K562 (cell line): ENCODE data around the gene UBE2E1. TPM values are rescaled to one million over a fixed set of nuclear protein-coding genes. Genes with fewer than 3 reads are reported as not detected.
"Not testable (repeated sequence)": the region's sequence is repeated elsewhere in the genome, so short reads cannot be mapped to it uniquely, and the experiment has no call there.

ENCODE experiments used
- ATAC-seq: fragments of 200-7000 bp; cut with Tn5 transposase; 3 replicates; pipeline ENCODE4 v1.9.1; 2020; ENCODE audit warnings: moderate library complexity
- BruUV-seq: library from RNA; stranded (reverse); fragments of 400-500 nt; replicated peaks from 2 replicates; lab custom pipeline; 2021; lab: Mats Ljungman, UMichigan
- CTCF ChIA-PET: fragments of 300-600 bp; formaldehyde crosslinking; extraction: SDS; loops from one replicate; lab custom pipeline; 2021; ENCODE audit warnings: low intra/inter-chr PET ratio; lab: Yijun Ruan, JAX
- POLR2A ChIA-PET: fragments of 300-600, 350-650 bp; sonication (Branson Sonifier 250); formaldehyde crosslinking; extraction: SDS; loops from one replicate; lab custom pipeline; 2021; ENCODE audit warnings: antibody characterized with exemption, inconsistent platforms; lab: Yijun Ruan, JAX
- DNase-seq, 4 experiments: peaks; one replicate each; pipeline versions ENCODE4 v3.0.0 to v3.0.0-alpha.2; 2011 to 2018; ENCODE audit warnings: low spot score in 3 of 4, mixed read lengths in 3 of 4; ENCODE audit errors: extremely low read depth in 1 of 4
- FAIRE-seq: peaks from 2 replicates; lab custom pipeline; 2011; peaks lifted over from hg19 to GRCh38; lab: Jason Lieb, UNC
- H2AFZ ChIP-seq: 2 replicates; pipeline ENCODE4 v1.6.0; 2011; ENCODE audit warnings: low read depth, low read length, control low read depth, inconsistent platforms
- H3K27ac ChIP-seq: fragments of 200-600 bp; 3 replicates; pipeline ENCODE4 v1.8.0; 2011; ENCODE audit warnings: low read depth, mild to moderate bottlenecking, control low read depth, inconsistent platforms, low read length, moderate library complexity, mixed read lengths; ENCODE audit errors: extremely low read depth
- H3K27me3 ChIP-seq, 2 experiments: fragments of 300-600 bp in 1 of 2; 2 replicates in 1 of 2; 3 replicates in 1 of 2; pipeline versions ENCODE4 v1.6.0 to v1.8.0; 2011; ENCODE audit warnings: inconsistent platforms in 2 of 2, low read length in 2 of 2, mild to moderate bottlenecking in 1 of 2, mixed read lengths in 1 of 2, moderate library complexity in 1 of 2; ENCODE audit not compliant: control insufficient read depth in 2 of 2, insufficient read depth in 2 of 2
- H3K36me3 ChIP-seq: fragments of 300-600 bp; 3 replicates; pipeline ENCODE4 v1.8.0; 2011; ENCODE audit warnings: mild to moderate bottlenecking, low read length, inconsistent platforms; ENCODE audit not compliant: control insufficient read depth, insufficient read depth
- H3K4me1 ChIP-seq, 2 experiments: fragments of 200-600 bp in 1 of 2; replicated peaks in 1 of 2; 2 replicates in 1 of 2; 3 replicates in 1 of 2; pipeline versions ENCODE4 v1.5.1 to v1.8.0; 2011; ENCODE audit warnings: inconsistent platforms in 2 of 2, low read length in 2 of 2, mild to moderate bottlenecking in 1 of 2, mixed read lengths in 1 of 2, moderate library complexity in 1 of 2; ENCODE audit not compliant: control insufficient read depth in 2 of 2, insufficient read depth in 2 of 2
- H3K4me2 ChIP-seq: 2 replicates; pipeline ENCODE4 v1.6.1; 2011; ENCODE audit warnings: low read length, control low read depth, inconsistent platforms, mixed read lengths; ENCODE audit not compliant: insufficient read depth
- H3K4me3 ChIP-seq: fragments of 200-600 bp; sonication (generic), shearing (Covaris generic); 2 replicates; pipeline ENCODE4 v1.5.1; 2016; ENCODE audit warnings: control low read depth, inconsistent platforms
- H3K79me2 ChIP-seq: fragments of 200-600 bp; 3 replicates; pipeline ENCODE4 v1.8.0; 2011; ENCODE audit warnings: low read length, inconsistent platforms; ENCODE audit not compliant: control insufficient read depth, insufficient read depth
- H3K9ac ChIP-seq, 2 experiments: 2 replicates each; pipeline versions ENCODE4 v1.6.0 to v1.6.1; 2011; ENCODE audit warnings: low read depth in 2 of 2, low read length in 2 of 2, control low read depth in 1 of 2, inconsistent platforms in 1 of 2, mild to moderate bottlenecking in 1 of 2, mixed read lengths in 1 of 2; ENCODE audit not compliant: insufficient read depth in 1 of 2
- H3K9me1 ChIP-seq: one replicate; pipeline ENCODE4 v1.6.0; 2011; ENCODE audit warnings: inconsistent platforms, mild to moderate bottlenecking, low read length, moderate library complexity; ENCODE audit not compliant: control insufficient read depth, insufficient read depth
- H3K9me3 ChIP-seq: replicated peaks from 2 replicates; pipeline ENCODE4 v1.5.1; 2011; ENCODE audit warnings: low read depth, low read length, inconsistent platforms; ENCODE audit not compliant: control insufficient read depth, insufficient read depth
- H4K20me1 ChIP-seq: replicated peaks from 2 replicates; pipeline ENCODE4 v1.6.1; 2011; ENCODE audit warnings: low read length, inconsistent platforms, mixed read lengths; ENCODE audit not compliant: control insufficient read depth, insufficient read depth
- ARID4B ChIP-seq: sonication (generic); formaldehyde crosslinking; IDR thresholded peaks from 2 replicates; pipeline ENCODE4 v1.8.0; 2022; ENCODE audit warnings: mild to moderate bottlenecking, missing genetic modification reagents
- CEBPG ChIP-seq, 3 experiments: fragments of 200-800 bp in 1 of 3; sonication (Bioruptor generic) in 1 of 3; sonication (generic) in 1 of 3; formaldehyde crosslinking in 1 of 3; IDR thresholded peaks in 2 of 3; conservative IDR thresholded peaks in 1 of 3; 2 replicates each; pipeline versions ENCODE4 v1.6.1 to v1.8.0; 2016 to 2022; ENCODE audit warnings: missing compliant biosample characterization in 2 of 3, missing genetic modification characterization in 2 of 3, mild to moderate bottlenecking in 1 of 3, missing genetic modification reagents in 1 of 3
- CHD1 ChIP-seq: fragments of 200-600 bp; sonication (generic); IDR thresholded peaks from one replicate; pipeline ENCODE4 v1.6.1; 2012; ENCODE audit warnings: mild to moderate bottlenecking, moderate library complexity, low read length, inconsistent platforms
- EGR1 ChIP-seq: fragments of 450-650 bp; conservative IDR thresholded peaks from 2 replicates; pipeline ENCODE4 v1.6.1; 2017; ENCODE audit warnings: mild to moderate bottlenecking
- ELF2 ChIP-seq: fragments of 250-450 bp; sonication (Bioruptor Pico); IDR thresholded peaks from 2 replicates; pipeline ENCODE4 v1.5.0; 2021; ENCODE audit warnings: mild to moderate bottlenecking
- EP300 ChIP-seq: IDR thresholded peaks from 2 replicates; pipeline ENCODE4 v1.6.1; 2012; ENCODE audit warnings: low read length, improper control_type of control experiment
- ETV1 ChIP-seq: fragments of 450-650 bp; conservative IDR thresholded peaks from 2 replicates; pipeline ENCODE4 v1.6.1; 2016; ENCODE audit warnings: missing genetic modification characterization, control low read depth, low read depth, missing compliant biosample characterization
- HCFC1 ChIP-seq: IDR thresholded peaks from 2 replicates; pipeline ENCODE4 v1.6.1; 2012; ENCODE audit warnings: low read depth, low read length, improper control_type of control experiment
- PHB ChIP-seq: fragments of 250-450 bp; sonication (Bioruptor Pico); IDR thresholded peaks from 2 replicates; pipeline ENCODE4 v1.5.0; 2021
- SIN3A ChIP-seq, 2 experiments: fragments of 150-350 bp in 1 of 2; IDR thresholded peaks; 2 replicates each; pipeline ENCODE4 v1.6.1; 2011 to 2016; ENCODE audit warnings: borderline replicate concordance in 2 of 2, low read depth in 2 of 2, low read length in 2 of 2, mild to moderate bottlenecking in 2 of 2, moderate library complexity in 2 of 2; ENCODE audit not compliant: control insufficient read depth in 1 of 2
- SPI1 ChIP-seq: IDR thresholded peaks from 2 replicates; pipeline ENCODE4 v1.6.1; 2011; ENCODE audit warnings: low read depth, low read length, control low read depth, borderline replicate concordance
- SREBF2 ChIP-seq: sonication (generic); formaldehyde crosslinking; IDR thresholded peaks from 2 replicates; pipeline ENCODE4 v1.4.0; 2020; ENCODE audit warnings: mild to moderate bottlenecking, missing genetic modification reagents
- TRIM25 ChIP-seq: fragments of 450-650 bp; IDR thresholded peaks from 2 replicates; pipeline ENCODE4 v1.7.0; 2016; ENCODE audit warnings: borderline replicate concordance
- ZC3H11A ChIP-seq: IDR thresholded peaks from 2 replicates; pipeline ENCODE4 v1.6.1; 2012; ENCODE audit warnings: low read depth, low read length, improper control_type of control experiment
- WGBS: fragments of 100-300 bp; shearing (Covaris generic); methylation state at CpG from one replicate; pipeline ENCODE4 v1.1.6; 2016; ENCODE audit warnings: low coverage, mixed read lengths; ENCODE audit not compliant: insufficient coverage; ENCODE audit errors: missing lambda C conversion rate; 5-methylcytosine and 5-hydroxymethylcytosine counted together
- in situ Hi-C: fragments of 300-500 bp; cut with MboI; formaldehyde crosslinking; loops from 4 replicates; pipeline ENCODE4 v1.15.0; 2018; ENCODE audit warnings: inconsistent platforms, mixed read lengths
- intact Hi-C: fragments of 100-400 bp; cut with micrococcal nuclease; formaldehyde crosslinking; loops from 2 replicates; pipeline ENCODE4 v1.14.2; 2022
- polyA plus RNA-seq, 8 experiments: library from polyadenylated mRNA; depleted of rRNA in 4 of 8; stranded (reverse) in 5 of 8; unstranded in 3 of 8; fragments of >200 nt; fragmentation: Nextera tagmentation in 2 of 8; fragmentation: Illumina TruSeq in 1 of 8; extraction: Ambion mirVana in 2 of 8; extraction: Trizol in 1 of 8; gene quantifications; 2 replicates each; pipeline versions ENCODE4 v1.2.1 to v1.2.3, GENCODE V29; 2011 to 2014; ENCODE audit warnings: inconsistent platforms in 1 of 8, missing spikeins in 1 of 8
- total RNA-seq, 7 experiments: library from RNA; depleted of rRNA in 6 of 7; stranded (reverse); fragments of >200 nt in 6 of 7; fragmentation: Illumina TruSeq in 2 of 7; extraction: Trizol in 2 of 7; gene quantifications; 2 replicates each; pipeline versions ENCODE4 v1.2.1 to v1.2.3, GENCODE V29; 2011 to 2021; ENCODE audit warnings: low replicate concordance in 1 of 7

UBE2E1 gene
- total and polyA plus RNA-seq, 9 of the 15 experiments (the other 6 are each of a cell fraction or from before 2014, with no cell fraction given) = 54.4 to 294 (median 165) TPM

GRCh38 chr3:23917679-23918303, 112.0 kb downstream of the UBE2E1 start:
- POLR2A ChIA-PET = interaction anchor here (0.6 to 7.1 kb wide), 25 partner anchors 11 to 1870 kb away, joined by 3 to 165 read pairs (median 5); no protein-coding TSS in a partner anchor
- BruUV-seq; H3K9me3 ChIP-seq; in situ Hi-C loops; H3K27me3 ChIP-seq; H3K9me1 ChIP-seq; FAIRE-seq; CTCF ChIA-PET; TF ChIP-seq CEBPG (tag; conservative IDR thresholded peaks at IDR 0.05 in 1 of 2, IDR thresholded peaks at IDR 0.05 in 1 of 2): not testable (repeated sequence)
- Histone ChIP-seq H3K4me1 (peaks cover 6 to 19% of the 10 kb centered on the region in 2 experiments), H3K4me2 (peak overlapping the region; percentile 91), H3K27ac (peak overlapping the region; percentile 91), H2AFZ (peak overlapping the region; percentile 96; the same call in 1 of the 2 replicates), H4K20me1 (peaks cover 22% of the 10 kb centered on the region), H3K79me2 (peaks cover 60% of the 10 kb centered on the region), H3K4me3 (peak overlapping the region; percentile 73), H3K36me3 (peaks cover 43% of the 10 kb centered on the region), H3K9ac (peak overlapping the region; percentile 97 to 99)
- DNase-seq (peak in 2 of 4 experiments; percentile 76 to 82), ATAC-seq (peak; percentile 60)
- under 1% methylated on average over 19 of the region's 21 CpGs for WGBS
- intact Hi-C loops = loop anchor here (1.0 to 10.0 kb wide), 3 partner anchors 28 to 577 kb away; partner anchors contain the start of genes NR1D2 and THRB
- peak; percentile 4; the same call in 1 of the 2 replicates for TF ChIP-seq ELF2 (CRISPR knock-in tag)
- peak in 1 of 2 experiments; percentile 54; a peak in 1 of 4 replicates for TF ChIP-seq SIN3A (IDR thresholded peaks at IDR 0.05; ENCODE audit: borderline replicate concordance in 2 of 2, control insufficient read depth in 1 of 2, low read depth in 2 of 2, low read length in 2 of 2)
- peak; percentile 81 for TF ChIP-seq CHD1
- 0 out of 2 replicates have a peak, but pooled peaks have one; percentile 7 for TF ChIP-seq TRIM25
- peak; percentile 42; the same call in 1 of the 2 replicates for TF ChIP-seq ETV1
- peak; percentile 62; the same call in 1 of the 2 replicates for TF ChIP-seq EGR1
- TF ChIP-seq SREBF2 (CRISPR knock-in tag) = 0 out of 2 replicates have a peak, but pooled peaks have one; percentile 6
- 0 out of 2 replicates have a peak, but pooled peaks have one; percentile 40 for TF ChIP-seq EP300
- TF ChIP-seq PHB (CRISPR knock-in tag) = peak; percentile 9; the same call in 1 of the 2 replicates
- 0 out of 2 replicates have a peak, but pooled peaks have one; percentile 12 for TF ChIP-seq ARID4B
- TF ChIP-seq CEBPG (CRISPR knock-in tag; IDR thresholded peaks at IDR 0.05) = 0 out of 2 replicates have a peak, but pooled peaks have one; percentile 16
- TF ChIP-seq SPI1 = peak; percentile 81; the same call in 1 of the 2 replicates
- TF ChIP-seq ZC3H11A = 0 out of 2 replicates have a peak, but pooled peaks have one; percentile 29
- 0 out of 2 replicates have a peak, but pooled peaks have one; percentile 25 for TF ChIP-seq HCFC1
